Esophagus squamous epithelium (tissue), 4 donors: ENCODE data around the gene ATP7B.

Source experiments
- POLR2A ChIP-seq, 4 donors: fragments of 450-650 bp; IDR thresholded peaks; one replicate each; pipeline ENCODE4 v1.6.1; 2017; ENCODE audit warnings: antibody characterized with exemption in 4 of 4, mild to moderate bottlenecking in 4 of 4, moderate library complexity in 3 of 4
- TF ChIP-seq, protein P1 (sequence below), 6 experiments: fragments of 450-650 bp in 4 of 6; fragments of 200-600 bp in 2 of 6; sonication (generic) in 2 of 6; IDR thresholded peaks; one replicate each; pipeline ENCODE4 v1.5.1; 2016 to 2019; ENCODE audit warnings: antibody characterized with exemption in 6 of 6, mild to moderate bottlenecking in 4 of 6, moderate library complexity in 4 of 6

DNA sequence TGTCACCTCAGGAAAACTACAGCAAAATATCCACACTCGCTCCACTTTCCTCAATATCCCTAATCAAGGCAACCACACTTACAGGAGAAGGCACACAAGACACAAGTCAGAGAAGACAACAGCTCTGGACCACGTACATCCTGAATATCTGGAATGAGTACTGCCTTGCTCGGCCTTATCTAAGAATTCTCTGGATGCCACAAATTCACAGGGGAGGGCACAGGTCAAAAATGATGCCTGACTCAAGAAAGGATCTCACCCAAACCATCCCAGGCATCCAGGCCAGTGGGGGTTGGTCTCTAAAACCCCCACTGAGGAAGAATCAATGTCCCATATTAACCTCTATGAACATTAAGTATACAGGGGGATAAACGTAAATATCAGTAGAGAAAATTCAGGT is 29.9 kb downstream of the ATP7B start:
- TF ChIP-seq POLR2A (IDR thresholded peaks at IDR 0.05), result no peak
- TF ChIP-seq, protein P1, sequence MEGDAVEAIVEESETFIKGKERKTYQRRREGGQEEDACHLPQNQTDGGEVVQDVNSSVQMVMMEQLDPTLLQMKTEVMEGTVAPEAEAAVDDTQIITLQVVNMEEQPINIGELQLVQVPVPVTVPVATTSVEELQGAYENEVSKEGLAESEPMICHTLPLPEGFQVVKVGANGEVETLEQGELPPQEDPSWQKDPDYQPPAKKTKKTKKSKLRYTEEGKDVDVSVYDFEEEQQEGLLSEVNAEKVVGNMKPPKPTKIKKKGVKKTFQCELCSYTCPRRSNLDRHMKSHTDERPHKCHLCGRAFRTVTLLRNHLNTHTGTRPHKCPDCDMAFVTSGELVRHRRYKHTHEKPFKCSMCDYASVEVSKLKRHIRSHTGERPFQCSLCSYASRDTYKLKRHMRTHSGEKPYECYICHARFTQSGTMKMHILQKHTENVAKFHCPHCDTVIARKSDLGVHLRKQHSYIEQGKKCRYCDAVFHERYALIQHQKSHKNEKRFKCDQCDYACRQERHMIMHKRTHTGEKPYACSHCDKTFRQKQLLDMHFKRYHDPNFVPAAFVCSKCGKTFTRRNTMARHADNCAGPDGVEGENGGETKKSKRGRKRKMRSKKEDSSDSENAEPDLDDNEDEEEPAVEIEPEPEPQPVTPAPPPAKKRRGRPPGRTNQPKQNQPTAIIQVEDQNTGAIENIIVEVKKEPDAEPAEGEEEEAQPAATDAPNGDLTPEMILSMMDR (IDR thresholded peaks at IDR 0.05), result no peak
